Hepatocyte (in vitro differentiated cells): ENCODE data around the gene DEAF1.

Experiments used
- CTCF ChIP-seq: fragments of 200-600 bp; sonication (generic); IDR thresholded peaks from 2 replicates; pipeline ENCODE4 v1.5.1; 2016; ENCODE audit warnings: antibody characterized with exemption, mild to moderate bottlenecking; ENCODE audit not compliant: poor library complexity
- EZH2 ChIP-seq: fragments of 200-600 bp; sonication (generic); IDR thresholded peaks from 2 replicates; pipeline ENCODE4 v1.6.1; 2016; ENCODE audit warnings: antibody characterized with exemption, mild to moderate bottlenecking, borderline replicate concordance
- EZH2phosphoT487 ChIP-seq: fragments of 200-600 bp; sonication (generic); IDR thresholded peaks from one replicate; pipeline ENCODE4 v1.6.1; 2018; ENCODE audit warnings: antibody characterized with exemption, mild to moderate bottlenecking, low read depth, moderate library complexity; ENCODE audit not compliant: unreplicated experiment, severe bottlenecking

DNA sequence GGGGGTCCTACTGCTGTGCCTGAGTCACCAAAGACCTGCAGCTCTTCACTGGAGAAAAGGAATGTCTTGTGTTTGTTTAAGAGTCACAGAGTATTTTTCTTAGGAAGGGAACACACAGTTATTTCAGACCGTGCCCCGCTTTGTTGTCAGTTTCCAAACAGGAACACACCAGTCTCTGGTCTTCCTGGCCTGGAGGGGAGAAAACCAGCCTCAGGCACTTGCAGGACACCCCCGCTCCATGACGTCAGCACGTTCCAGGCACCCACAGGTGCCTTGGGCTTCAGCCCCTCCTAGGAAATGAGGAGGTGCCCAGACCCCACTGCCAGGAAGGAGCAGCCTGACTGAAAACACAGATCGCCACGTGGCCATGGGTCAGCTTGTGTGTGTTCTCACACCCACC, 5.4 kb downstream of the DEAF1 start:
- no peak for TF ChIP-seq CTCF
- TF ChIP-seq EZH2 = no peak
- TF ChIP-seq EZH2phosphoT487 = no peak
